Measurements from ENCODE around the gene VPS26A. TPM values are rescaled to one million over a fixed set of nuclear protein-coding genes. Genes with fewer than 3 reads are reported as not detected.

VPS26A gene
- total RNA-seq, 5 donors from 2014 or later (not counting 1 experiment from before 2014, with no cell fraction given): 24.6 to 35.8 (median 28.2) TPM

DNA sequence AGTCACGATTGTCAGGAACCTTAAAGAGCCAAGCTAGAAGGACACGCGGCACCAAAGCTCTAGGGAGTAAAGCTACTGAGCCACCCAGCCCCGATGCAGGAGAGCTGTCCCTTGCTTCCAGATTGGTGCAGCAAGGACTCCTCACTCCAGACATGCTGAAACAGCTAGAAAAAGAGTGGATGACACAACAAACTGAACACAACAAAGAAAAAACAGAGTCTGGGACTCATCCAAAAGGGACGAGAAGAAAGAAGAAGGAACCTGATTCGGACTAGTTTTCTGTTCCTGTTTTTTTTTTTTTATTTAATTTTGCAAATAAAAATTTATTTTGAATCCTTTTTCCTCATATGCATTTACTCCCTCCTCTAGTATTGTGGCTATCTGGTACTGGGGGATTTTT is 84.8 kb downstream of the VPS26A start:
- Mint-ChIP-seq H3K27me3 (no peaks in the 10 kb centered on the region), H3K4me3 (no peak overlapping the region), H3K36me3 (peaks cover 31% of the 10 kb centered on the region), H3K27ac (no peak overlapping the region), H3K4me1 (peaks cover 0 to 14% (median 6%) of the 10 kb centered on the region in 3 donors), H3K9me3 (no peaks in the 10 kb centered on the region)
- 100% methylated on average over 4 of the region's 6 CpGs for WGBS (ENCODE audit: insufficient coverage)
- Histone ChIP-seq H3K27ac (ENCODE audit: low read length) (no peak overlapping the region), H3K4me1 (ENCODE audit: control insufficient read depth in 1 of 2, extremely low read depth in 1 of 2, insufficient read depth in 2 of 2, low read length in 2 of 2) (peaks cover 0 to 21% of the 10 kb centered on the region in 2 experiments), H3K4me3 (ENCODE audit: control insufficient read depth in 1 of 2, extremely low read depth in 1 of 2, low read length in 1 of 2) (no peak overlapping the region), H3K27me3 (replicated peaks in 1 of 2; ENCODE audit: control insufficient read depth in 2 of 2, extremely low read depth in 1 of 2, insufficient read depth in 2 of 2, low read length in 1 of 2) (no peaks in the 10 kb centered on the region), H3K36me3 (ENCODE audit: control insufficient read depth in 2 of 2, extremely low read depth in 1 of 2, insufficient read depth in 1 of 2, low read length in 1 of 2) (peaks cover 0 to 39% of the 10 kb centered on the region in 2 donors), H3K9me3 (no peaks in the 10 kb centered on the region)
- ChIA-PET CTCF (interaction anchor here in 1 of 2 donors (0.6 to 0.7 kb wide), 2 partner anchors 22 to 271 kb away, joined by 3 read pairs; no protein-coding TSS in a partner anchor), POLR2A (no interaction called here)
- no peak for ATAC-seq (replicated peaks in 1 of 4)
- no peak for DNase-seq

DNA sequence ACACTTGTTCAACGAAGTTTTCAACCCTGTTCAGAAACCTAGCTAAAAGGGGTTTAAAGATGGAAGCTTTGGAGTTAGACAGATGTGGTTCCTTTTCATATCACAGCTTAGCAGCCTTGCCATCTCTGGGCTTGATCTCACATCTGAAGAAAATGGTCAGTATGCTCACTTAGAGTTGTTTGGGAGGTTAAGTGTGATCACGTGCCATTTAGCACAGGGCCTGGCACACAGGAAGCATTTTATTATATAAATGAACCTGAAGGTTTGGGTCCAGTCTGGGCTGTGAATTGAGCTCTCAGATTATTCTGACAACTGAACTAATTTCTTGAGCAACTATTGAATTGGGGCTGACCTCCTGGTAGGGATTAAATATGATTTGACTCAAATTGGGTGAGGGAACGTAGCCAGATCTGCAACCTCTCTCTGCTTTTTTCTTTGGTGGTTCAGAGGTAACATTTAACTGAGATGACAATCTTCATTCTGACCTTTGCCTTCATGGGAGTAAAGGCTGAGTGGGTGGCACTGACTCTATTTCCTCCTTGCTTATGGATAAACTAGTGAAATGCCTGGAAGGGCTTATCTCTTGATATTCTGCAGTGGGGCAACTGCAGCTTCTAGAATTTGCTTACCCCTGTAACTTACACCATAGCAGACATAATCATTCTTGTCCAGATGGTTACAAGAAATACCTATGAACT is 86.0 kb downstream of the VPS26A start:
- no peaks in the 10 kb centered on the region for H3K9me3 ChIP-seq
- POLR2A ChIA-PET: no interaction called here
- DNase-seq (no peak), ATAC-seq (replicated peaks in 1 of 4) (no peak)
- H3K27ac Mint-ChIP-seq: no peak overlapping the region
- peaks cover 5 to 18% (median 15%) of the 10 kb centered on the region in 3 donors for H3K4me1 Mint-ChIP-seq
- peaks cover 0 to 18% of the 10 kb centered on the region in 2 experiments for H3K4me1 ChIP-seq (ENCODE audit: control insufficient read depth in 1 of 2, extremely low read depth in 1 of 2, insufficient read depth in 2 of 2, low read length in 2 of 2)
- H3K4me3 Mint-ChIP-seq: no peak overlapping the region
- 88% methylated on average over 1 of the region's 3 CpGs for WGBS (ENCODE audit: insufficient coverage)
- H3K27me3 Mint-ChIP-seq: no peaks in the 10 kb centered on the region
- peaks cover 0 to 5% (median 0%) of the 10 kb centered on the region in 3 donors for H3K9me3 Mint-ChIP-seq
- H3K36me3 ChIP-seq (ENCODE audit: control insufficient read depth in 2 of 2, extremely low read depth in 1 of 2, insufficient read depth in 1 of 2, low read length in 1 of 2): peaks cover 0 to 39% of the 10 kb centered on the region in 2 donors
- peaks cover 30% of the 10 kb centered on the region for H3K36me3 Mint-ChIP-seq
- H3K4me3 ChIP-seq (ENCODE audit: control insufficient read depth in 1 of 2, extremely low read depth in 1 of 2, low read length in 1 of 2): no peak overlapping the region
- no peaks in the 10 kb centered on the region for H3K27me3 ChIP-seq (replicated peaks in 1 of 2; ENCODE audit: control insufficient read depth in 2 of 2, extremely low read depth in 1 of 2, insufficient read depth in 2 of 2, low read length in 1 of 2)
- CTCF ChIA-PET: interaction anchor here in 1 of 2 donors (0.6 kb wide), 1 partner anchor 295 kb away, joined by 13 read pairs; no protein-coding TSS in a partner anchor
- no peak overlapping the region for H3K27ac ChIP-seq (ENCODE audit: low read length)

DNA sequence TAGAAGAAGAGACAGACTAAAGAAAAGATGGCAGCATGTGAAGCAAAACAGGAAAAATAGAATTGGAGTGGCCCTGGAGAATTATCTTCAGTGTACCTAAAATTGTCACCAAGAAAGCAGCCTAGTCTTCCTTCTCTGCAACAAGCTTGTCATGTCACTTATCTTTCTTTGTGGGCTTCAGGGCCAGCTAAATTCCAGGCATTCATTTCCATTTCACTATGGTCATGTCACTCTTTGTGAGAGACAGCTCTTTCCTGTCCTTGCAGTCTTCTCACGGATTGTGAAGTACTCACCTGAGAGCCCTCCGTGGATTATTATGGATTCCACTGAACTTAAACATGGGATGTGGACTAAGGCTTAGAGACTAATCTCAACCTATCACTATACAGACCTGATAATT is 87.1 kb downstream of the VPS26A start:
- no peaks in the 10 kb centered on the region for H3K9me3 ChIP-seq
- no peaks in the 10 kb centered on the region for H3K27me3 ChIP-seq (replicated peaks in 1 of 2; ENCODE audit: control insufficient read depth in 2 of 2, extremely low read depth in 1 of 2, insufficient read depth in 2 of 2, low read length in 1 of 2)
- ATAC-seq (replicated peaks in 1 of 4): no peak
- no peak for DNase-seq
- H3K4me3 Mint-ChIP-seq: no peak overlapping the region
- H3K27ac ChIP-seq (ENCODE audit: low read length): no peak overlapping the region
- H3K36me3 Mint-ChIP-seq: peaks cover 23% of the 10 kb centered on the region
- POLR2A ChIA-PET: no interaction called here
- no CpG with 5 or more reads among the region's 2 CpGs for WGBS (ENCODE audit: insufficient coverage)
- no peak overlapping the region for H3K27ac Mint-ChIP-seq
- CTCF ChIA-PET: no interaction called here
- H3K36me3 ChIP-seq (ENCODE audit: control insufficient read depth in 2 of 2, extremely low read depth in 1 of 2, insufficient read depth in 1 of 2, low read length in 1 of 2): peaks cover 0 to 32% of the 10 kb centered on the region in 2 donors
- no peak overlapping the region for H3K4me3 ChIP-seq (ENCODE audit: control insufficient read depth in 1 of 2, extremely low read depth in 1 of 2, low read length in 1 of 2)
- H3K9me3 Mint-ChIP-seq: peaks cover 0 to 5% (median 0%) of the 10 kb centered on the region in 3 donors
- peaks cover 5 to 12% of the 10 kb centered on the region in 2 experiments for H3K4me1 ChIP-seq (ENCODE audit: control insufficient read depth in 1 of 2, extremely low read depth in 1 of 2, insufficient read depth in 2 of 2, low read length in 2 of 2)
- peaks cover 17 to 26% (median 22%) of the 10 kb centered on the region in 3 donors for H3K4me1 Mint-ChIP-seq
- no peaks in the 10 kb centered on the region for H3K27me3 Mint-ChIP-seq

DNA sequence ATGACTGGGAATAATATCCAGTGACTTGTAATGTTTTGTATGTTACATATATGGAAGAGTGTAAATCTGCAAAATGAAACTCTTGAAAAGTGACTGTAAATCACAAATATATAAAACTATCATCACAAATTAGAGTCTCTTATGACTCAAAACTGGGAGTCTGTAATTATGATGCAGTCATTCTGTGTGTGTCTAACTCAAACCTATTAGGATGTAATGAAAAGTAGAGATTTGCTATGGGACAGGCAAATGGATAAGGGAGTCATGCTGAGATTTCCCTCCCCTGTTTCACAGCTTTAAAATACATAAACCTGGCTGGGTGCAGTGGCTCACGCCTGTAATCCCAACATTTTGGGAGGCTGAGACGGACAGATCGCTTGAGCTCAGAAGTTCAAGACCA is 87.5 kb downstream of the VPS26A start:
- POLR2A ChIA-PET: interaction anchor here in 1 of 2 donors (0.7 kb wide), 1 partner anchor 10 kb away, joined by 4 read pairs; no protein-coding TSS in a partner anchor
- H3K4me1 ChIP-seq (ENCODE audit: control insufficient read depth in 1 of 2, extremely low read depth in 1 of 2, insufficient read depth in 2 of 2, low read length in 2 of 2): peaks cover 5 to 9% of the 10 kb centered on the region in 2 experiments
- WGBS (ENCODE audit: insufficient coverage): 93% methylated on average over 2 of the region's 3 CpGs
- H3K4me3 ChIP-seq (ENCODE audit: control insufficient read depth in 1 of 2, extremely low read depth in 1 of 2, low read length in 1 of 2): no peak overlapping the region
- H3K27me3 ChIP-seq (replicated peaks in 1 of 2; ENCODE audit: control insufficient read depth in 2 of 2, extremely low read depth in 1 of 2, insufficient read depth in 2 of 2, low read length in 1 of 2): no peaks in the 10 kb centered on the region
- peaks cover 0 to 28% of the 10 kb centered on the region in 2 donors for H3K36me3 ChIP-seq (ENCODE audit: control insufficient read depth in 2 of 2, extremely low read depth in 1 of 2, insufficient read depth in 1 of 2, low read length in 1 of 2)
- peaks cover 0 to 5% (median 0%) of the 10 kb centered on the region in 3 donors for H3K9me3 Mint-ChIP-seq
- no peaks in the 10 kb centered on the region for H3K27me3 Mint-ChIP-seq
- no peak overlapping the region for H3K27ac ChIP-seq (ENCODE audit: low read length)
- H3K4me3 Mint-ChIP-seq: no peak overlapping the region
- ATAC-seq (replicated peaks in 1 of 4): no peak
- no peak overlapping the region for H3K27ac Mint-ChIP-seq
- peaks cover 18 to 24% (median 18%) of the 10 kb centered on the region in 3 donors for H3K4me1 Mint-ChIP-seq
- CTCF ChIA-PET: no interaction called here
- H3K9me3 ChIP-seq: no peaks in the 10 kb centered on the region
- peaks cover 19% of the 10 kb centered on the region for H3K36me3 Mint-ChIP-seq
- DNase-seq: no peak

DNA sequence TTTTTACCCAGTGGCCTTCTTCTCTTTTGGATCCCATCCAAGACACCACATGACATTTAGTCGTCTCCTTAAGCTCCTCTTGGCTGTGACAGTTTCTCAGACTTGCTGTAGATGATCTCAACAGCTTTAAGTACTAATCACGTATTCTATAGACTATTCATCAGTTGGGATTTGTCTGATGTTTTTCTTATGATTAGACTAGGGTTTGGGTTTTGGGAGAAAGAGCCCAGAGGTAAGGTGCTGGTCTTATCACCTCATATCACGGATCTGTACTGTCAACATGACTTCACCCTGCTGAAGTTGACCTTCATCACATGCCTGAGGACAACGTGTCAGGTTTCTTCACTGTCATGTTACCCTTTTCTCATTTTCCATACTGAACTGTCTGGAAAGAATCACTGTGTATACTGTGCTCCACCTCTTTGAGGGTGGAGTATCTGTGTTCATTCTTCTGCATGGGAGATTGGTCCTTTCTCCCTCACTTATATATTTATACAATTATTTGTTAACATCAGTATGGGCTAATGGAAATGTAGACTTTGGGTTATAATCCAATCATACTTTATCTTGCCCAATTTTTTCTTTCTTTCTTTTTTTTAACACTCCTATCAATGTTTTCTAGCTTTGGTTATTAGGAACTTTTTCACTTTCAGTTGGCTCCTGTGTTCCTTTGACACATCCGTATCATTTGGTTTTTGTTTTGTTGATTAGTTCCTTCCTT is 89.8 kb downstream of the VPS26A start:
- ChIA-PET CTCF (interaction anchor here in 1 of 2 donors (0.6 kb wide), 1 partner anchor 164 kb away, joined by 4 read pairs; no protein-coding TSS in a partner anchor), POLR2A (interaction anchor here (0.6 kb wide), 2 partner anchors 343 to 828 kb away, joined by 3 to 4 read pairs; no protein-coding TSS in a partner anchor)
- Histone ChIP-seq H3K27me3 (replicated peaks in 1 of 2; ENCODE audit: control insufficient read depth in 2 of 2, extremely low read depth in 1 of 2, insufficient read depth in 2 of 2, low read length in 1 of 2) (no peaks in the 10 kb centered on the region), H3K4me1 (ENCODE audit: control insufficient read depth in 1 of 2, extremely low read depth in 1 of 2, insufficient read depth in 2 of 2, low read length in 2 of 2) (peaks cover 5 to 7% of the 10 kb centered on the region in 2 experiments), H3K9me3 (no peaks in the 10 kb centered on the region), H3K27ac (ENCODE audit: low read length) (no peak overlapping the region), H3K36me3 (ENCODE audit: control insufficient read depth in 2 of 2, extremely low read depth in 1 of 2, insufficient read depth in 1 of 2, low read length in 1 of 2) (peaks cover 0 to 7% of the 10 kb centered on the region in 2 donors), H3K4me3 (ENCODE audit: control insufficient read depth in 1 of 2, extremely low read depth in 1 of 2, low read length in 1 of 2) (no peak overlapping the region)
- ATAC-seq (replicated peaks in 1 of 4) (peak in 1 of 4 experiments; percentile 32), DNase-seq (no peak)
- Mint-ChIP-seq H3K27ac (no peak overlapping the region), H3K4me3 (no peak overlapping the region), H3K36me3 (peaks cover 6% of the 10 kb centered on the region), H3K27me3 (no peaks in the 10 kb centered on the region), H3K4me1 (peaks cover 18 to 26% (median 18%) of the 10 kb centered on the region in 3 donors), H3K9me3 (peaks cover 0 to 5% (median 0%) of the 10 kb centered on the region in 3 donors)
- 100% methylated on average over 1 of the region's 5 CpGs for WGBS (ENCODE audit: insufficient coverage)

DNA sequence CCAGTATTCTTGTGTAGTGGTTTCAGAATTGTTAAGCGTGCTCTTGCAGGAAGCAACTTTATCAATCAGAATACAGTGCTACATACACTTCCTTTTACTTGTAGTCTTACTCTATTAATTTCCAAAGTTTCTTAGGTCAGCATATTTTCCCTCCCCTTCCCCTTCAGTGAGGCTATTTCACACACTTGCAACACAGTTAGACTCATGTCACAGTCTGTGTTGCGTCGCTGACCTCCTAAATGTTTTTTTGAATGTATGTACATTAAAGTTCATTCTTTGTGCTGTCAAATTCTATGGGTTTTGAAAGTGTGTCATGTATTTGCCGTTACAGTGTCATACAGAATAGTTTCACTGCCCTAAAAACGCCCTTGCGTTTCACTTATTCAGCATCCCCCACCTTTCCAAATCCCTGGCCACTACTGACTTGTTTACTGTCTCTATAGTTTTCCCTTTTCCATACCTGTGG is 90.7 kb downstream of the VPS26A start:
- H3K4me1 ChIP-seq (ENCODE audit: control insufficient read depth in 1 of 2, extremely low read depth in 1 of 2, insufficient read depth in 2 of 2, low read length in 2 of 2): peaks cover 5 to 7% of the 10 kb centered on the region in 2 experiments
- ATAC-seq (replicated peaks in 1 of 4) (no peak), DNase-seq (no peak)
- Mint-ChIP-seq H3K4me3 (no peak overlapping the region), H3K27me3 (no peaks in the 10 kb centered on the region), H3K9me3 (peaks cover 0 to 5% (median 0%) of the 10 kb centered on the region in 3 donors), H3K36me3 (no peaks in the 10 kb centered on the region), H3K4me1 (peaks cover 18 to 26% (median 18%) of the 10 kb centered on the region in 3 donors), H3K27ac (peak overlapping the region in 1 of 2 donors; percentile 34)
- ChIA-PET POLR2A (interaction anchor here in 1 of 2 donors (0.6 kb wide), 1 partner anchor 8 kb away, joined by 5 read pairs; no protein-coding TSS in a partner anchor), CTCF (interaction anchor here (0.5 to 1.3 kb wide), 6 partner anchors 10 to 48 kb away, joined by 3 to 7 read pairs (median 4); no protein-coding TSS in a partner anchor)
- H3K36me3 ChIP-seq (ENCODE audit: control insufficient read depth in 2 of 2, extremely low read depth in 1 of 2, insufficient read depth in 1 of 2, low read length in 1 of 2): no peaks in the 10 kb centered on the region
- H3K4me3 ChIP-seq (ENCODE audit: control insufficient read depth in 1 of 2, extremely low read depth in 1 of 2, low read length in 1 of 2): no peak overlapping the region
- peak overlapping the region; percentile 48 for H3K27ac ChIP-seq (ENCODE audit: low read length)
- WGBS (ENCODE audit: insufficient coverage): no CpG with 5 or more reads among the region's 6 CpGs
- no peaks in the 10 kb centered on the region for H3K9me3 ChIP-seq
- H3K27me3 ChIP-seq (replicated peaks in 1 of 2; ENCODE audit: control insufficient read depth in 2 of 2, extremely low read depth in 1 of 2, insufficient read depth in 2 of 2, low read length in 1 of 2): no peaks in the 10 kb centered on the region
